CD4-positive, alpha-beta T cell (primary cell): ENCODE measurements around the gene SLF1. TPM values are rescaled to one million over a fixed set of nuclear protein-coding genes. Genes with fewer than 3 reads are reported as not detected.

ENCODE experiments used
- ATAC-seq: fragments of 200-7000 bp; cut with Tn5 transposase; one replicate; pipeline ENCODE4 v1.10.0; 2022; ENCODE audit warnings: mild to moderate bottlenecking; ENCODE audit not compliant: poor library complexity
- CTCF ChIA-PET: fragments of 350-600 bp; sonication (Branson Sonifier 250); formaldehyde crosslinking; loops from one replicate; lab custom pipeline; 2021; ENCODE audit warnings: antibody characterized with exemption, inconsistent platforms; lab: Charles Lee
- POLR2A ChIA-PET: fragments of 350-600 bp; sonication (Branson Sonifier 250); formaldehyde crosslinking; loops from one replicate; lab custom pipeline; 2021; ENCODE audit warnings: antibody characterized with exemption, inconsistent platforms; lab: Charles Lee
- DNase-seq, 14 experiments: peaks; one replicate each; pipeline ENCODE4 v3.0.0-alpha.2; 2013 to 2020; ENCODE audit warnings: mixed read lengths in 2 of 14
- H3K27ac ChIP-seq, 2 donors: one replicate each; pipeline versions ENCODE4 v1.5.1 to v1.7.0; 2013; ENCODE audit warnings: low read length in 2 of 2, low read depth in 1 of 2, mild to moderate bottlenecking in 1 of 2
- H3K27me3 ChIP-seq, 2 experiments: 1 replicate in 1 of 2; 2 replicates in 1 of 2; pipeline versions ENCODE4 v1.6.1 to v1.7.0; 2013; ENCODE audit warnings: low read length in 2 of 2, control low read depth in 1 of 2, mild to moderate bottlenecking in 1 of 2, moderate library complexity in 1 of 2; ENCODE audit not compliant: insufficient read depth in 2 of 2, control insufficient read depth in 1 of 2
- H3K36me3 ChIP-seq: one replicate; pipeline ENCODE4 v1.6.1; 2013; ENCODE audit warnings: low read length, control low read depth; ENCODE audit not compliant: insufficient read depth
- H3K4me1 ChIP-seq: one replicate; pipeline ENCODE4 v1.6.1; 2013; ENCODE audit warnings: low read length, control low read depth; ENCODE audit not compliant: insufficient read depth
- H3K4me3 ChIP-seq: one replicate; pipeline ENCODE4 v1.5.1; 2013; ENCODE audit warnings: mild to moderate bottlenecking, low read length, moderate library complexity
- H3K9me3 ChIP-seq, 2 experiments: 1 replicate in 1 of 2; 2 replicates in 1 of 2; pipeline versions ENCODE4 v1.6.1 to v1.7.0; 2013; ENCODE audit warnings: low read length in 2 of 2, mild to moderate bottlenecking in 2 of 2, control low read depth in 1 of 2, moderate library complexity in 1 of 2; ENCODE audit not compliant: control insufficient read depth in 1 of 2, insufficient read depth in 1 of 2
- H3K27ac Mint-ChIP-seq: one replicate; pipeline ENCODE4 v1.8.0; 2020; ENCODE audit warnings: mixed read lengths
- H3K27me3 Mint-ChIP-seq: one replicate; pipeline ENCODE4 v1.8.0; 2021; ENCODE audit warnings: mixed read lengths
- H3K36me3 Mint-ChIP-seq: one replicate; pipeline ENCODE4 v1.8.0; 2021; ENCODE audit warnings: low read depth, mixed read lengths
- H3K4me1 Mint-ChIP-seq: one replicate; pipeline ENCODE4 v1.8.0; 2021; ENCODE audit warnings: low read depth, mixed read lengths
- H3K4me3 Mint-ChIP-seq: one replicate; pipeline ENCODE4 v1.8.0; 2020; ENCODE audit warnings: mild to moderate bottlenecking, mixed read lengths
- H3K9me3 Mint-ChIP-seq: one replicate; pipeline ENCODE4 v1.8.0; 2020; ENCODE audit warnings: mixed read lengths
- CTCF ChIP-seq: fragments of 200-600 bp; IDR thresholded peaks from one replicate; pipeline ENCODE4 v1.8.0; 2022; ENCODE audit warnings: antibody characterized with exemption, mild to moderate bottlenecking
- intact Hi-C, 2 experiments: fragments of 100-400 bp; cut with DNase I in 1 of 2; cut with micrococcal nuclease in 1 of 2; formaldehyde crosslinking; loops; one replicate each; pipeline versions ENCODE4 v1.15.1 to v1.9.0; 2023 to 2025; cut with DNase I, micrococcal nuclease
- total RNA-seq, 174 experiments: library from RNA in 2 of 174; stranded (reverse) in 2 of 174; gene quantifications; one replicate each; pipeline ENCODE4 v1.2.3 and lab custom pipeline; 2021 to 2026

SLF1 gene
- total RNA-seq, 2 experiments from 2014 or later = 7.7 to 7.9 TPM

DNA sequence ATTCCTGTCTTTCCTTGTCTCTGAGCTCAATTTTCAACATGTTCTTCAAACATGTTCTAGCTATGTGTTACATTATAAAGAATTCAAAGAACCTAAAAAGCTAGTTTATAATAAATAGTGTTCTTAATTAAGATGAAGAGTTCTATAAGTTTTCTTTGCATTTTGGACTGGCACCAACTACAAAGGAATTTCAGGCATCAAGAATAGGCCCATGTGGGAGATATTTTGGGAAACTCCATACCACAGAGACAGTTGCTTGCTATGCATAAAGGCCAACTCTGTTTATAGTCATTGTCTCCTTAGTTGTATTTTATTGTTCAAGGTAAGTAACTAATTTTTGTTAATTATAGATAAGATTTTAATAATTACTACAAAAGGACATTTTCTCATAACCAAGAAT, 4.5 kb downstream of the SLF1 start:
- ChIA-PET CTCF (no interaction called here), POLR2A (no interaction called here)
- no peak for ATAC-seq
- no peaks in the 10 kb centered on the region for H3K27me3 ChIP-seq
- DNase-seq = no peak
- H3K27ac ChIP-seq = no peak overlapping the region
- intact Hi-C loops = no loop called here
- H3K36me3 Mint-ChIP-seq = peaks cover 14% of the 10 kb centered on the region
- no peaks in the 10 kb centered on the region for H3K27me3 Mint-ChIP-seq
- peaks cover 15% of the 10 kb centered on the region for H3K4me1 ChIP-seq
- no peaks in the 10 kb centered on the region for H3K9me3 Mint-ChIP-seq
- no peak overlapping the region for H3K27ac Mint-ChIP-seq
- no peaks in the 10 kb centered on the region for H3K36me3 ChIP-seq
- H3K9me3 ChIP-seq = no peaks in the 10 kb centered on the region
- H3K4me3 Mint-ChIP-seq = peak overlapping the region; percentile 44
- TF ChIP-seq CTCF = no peak
- H3K4me3 ChIP-seq = no peak overlapping the region
- H3K4me1 Mint-ChIP-seq = peaks cover 45% of the 10 kb centered on the region

DNA sequence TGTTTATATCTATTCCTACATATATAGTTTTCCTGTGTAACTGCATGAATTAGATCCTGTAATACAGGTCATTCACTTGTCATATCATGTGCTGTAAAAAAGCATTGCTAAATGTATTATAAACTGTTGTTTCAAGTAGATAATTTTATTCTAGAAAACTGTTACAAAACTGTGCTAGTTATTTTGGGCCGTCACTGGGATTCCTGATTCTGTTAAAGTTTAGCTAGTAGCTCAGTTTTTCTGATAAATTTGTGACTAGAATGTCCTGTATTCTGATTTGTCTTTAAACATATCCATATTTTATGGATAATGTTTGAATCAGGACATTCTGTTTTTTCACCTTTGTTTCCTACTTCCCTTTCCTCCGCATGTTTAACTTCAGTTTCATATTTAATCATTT, 5.4 kb downstream of the SLF1 start:
- intact Hi-C loops = no loop called here
- ATAC-seq (no peak), DNase-seq (no peak)
- no peak for TF ChIP-seq CTCF
- POLR2A ChIA-PET = no interaction called here
- Histone ChIP-seq H3K36me3 (no peaks in the 10 kb centered on the region), H3K9me3 (no peaks in the 10 kb centered on the region), H3K4me1 (peaks cover 12% of the 10 kb centered on the region), H3K27me3 (no peaks in the 10 kb centered on the region), H3K27ac (no peak overlapping the region), H3K4me3 (no peak overlapping the region)
- Mint-ChIP-seq H3K4me3 (no peak overlapping the region), H3K4me1 (peaks cover 36% of the 10 kb centered on the region), H3K27me3 (no peaks in the 10 kb centered on the region), H3K36me3 (peaks cover 8% of the 10 kb centered on the region), H3K27ac (no peak overlapping the region), H3K9me3 (no peaks in the 10 kb centered on the region)
- CTCF ChIA-PET = no interaction called here

GRCh38 chr5:94627191-94627590, 8.7 kb downstream of the SLF1 start:
- Mint-ChIP-seq H3K27ac (no peak overlapping the region), H3K27me3 (no peaks in the 10 kb centered on the region), H3K36me3 (peaks cover 32% of the 10 kb centered on the region), H3K4me3 (no peak overlapping the region), H3K9me3 (no peaks in the 10 kb centered on the region), H3K4me1 (peaks cover 23% of the 10 kb centered on the region)
- intact Hi-C loops = no loop called here
- Histone ChIP-seq H3K4me1 (no peaks in the 10 kb centered on the region), H3K27ac (no peak overlapping the region), H3K9me3 (no peaks in the 10 kb centered on the region), H3K4me3 (no peak overlapping the region), H3K27me3 (no peaks in the 10 kb centered on the region), H3K36me3 (peaks cover 2% of the 10 kb centered on the region)
- ATAC-seq = no peak
- CTCF ChIA-PET = no interaction called here
- DNase-seq = no peak
- POLR2A ChIA-PET = no interaction called here
- no peak for TF ChIP-seq CTCF
